ENCODE data around the gene OAF. TPM values are rescaled to one million over a fixed set of nuclear protein-coding genes. Genes with fewer than 3 reads are reported as not detected.
"Not testable (repeated sequence)": the region's sequence is repeated elsewhere in the genome, so short reads cannot be mapped to it uniquely, and the experiment has no call there.

The OAF gene
- 6.3 and 9.3 TPM in 2 replicates for total RNA-seq
- 3.0 TPM for polyA plus RNA-seq (2012)

GRCh38 chr11:120210626-120211521, at the start of gene OAF:
TSS of gene OAF (plus strand) at chr11:120211032. CDS start at chr11:120211280, 248 bp downstream.
- DNase-seq (ENCODE audit: low read depth) = peak; percentile 71

GRCh38 chr11:120167659-120168058, 43.2 kb upstream of the OAF start:
- DNase-seq (ENCODE audit: low read depth) = no peak

- no peak for DNase-seq (ENCODE audit: low read depth)
Measured at GRCh38 chr11:120168108-120168959, 42.5 kb upstream of the OAF start.

GRCh38 chr11:120168960-120169681, 41.7 kb upstream of the OAF start:
- peak; percentile 37 for DNase-seq (ENCODE audit: low read depth)

- DNase-seq (ENCODE audit: low read depth) = no peak
Measured at GRCh38 chr11:120169981-120170698, 40.7 kb upstream of the OAF start.

- no peak for DNase-seq (ENCODE audit: low read depth)
Measured at GRCh38 chr11:120170741-120171261, 40.0 kb upstream of the OAF start.

GRCh38 chr11:120172054-120172911, 38.5 kb upstream of the OAF start:
- peak; percentile 54 for DNase-seq (ENCODE audit: low read depth)

- no peak for DNase-seq (ENCODE audit: low read depth)
Measured at GRCh38 chr11:120173019-120173705, 37.7 kb upstream of the OAF start.

GRCh38 chr11:120173807-120174206, 37.0 kb upstream of the OAF start:
- no peak for DNase-seq (ENCODE audit: low read depth)

- DNase-seq (ENCODE audit: low read depth) = no peak
Measured at GRCh38 chr11:120174866-120175265, 36.0 kb upstream of the OAF start.

- no peak for DNase-seq (ENCODE audit: low read depth)
Measured at GRCh38 chr11:120178561-120179056, 32.2 kb upstream of the OAF start.

GRCh38 chr11:120179057-120179672, 31.7 kb upstream of the OAF start:
- DNase-seq (ENCODE audit: low read depth) = no peak

- DNase-seq (ENCODE audit: low read depth) = not testable (repeated sequence)
Measured at GRCh38 chr11:120180063-120180462, 30.8 kb upstream of the OAF start.

GRCh38 chr11:120180551-120181232, 30.1 kb upstream of the OAF start:
- no peak for DNase-seq (ENCODE audit: low read depth)

GRCh38 chr11:120181376-120181975, 29.4 kb upstream of the OAF start:
- DNase-seq (ENCODE audit: low read depth) = no peak

GRCh38 chr11:120182372-120182771, 28.5 kb upstream of the OAF start:
- DNase-seq (ENCODE audit: low read depth) = no peak
